ENCODE data around the gene PREX1.

DNA sequence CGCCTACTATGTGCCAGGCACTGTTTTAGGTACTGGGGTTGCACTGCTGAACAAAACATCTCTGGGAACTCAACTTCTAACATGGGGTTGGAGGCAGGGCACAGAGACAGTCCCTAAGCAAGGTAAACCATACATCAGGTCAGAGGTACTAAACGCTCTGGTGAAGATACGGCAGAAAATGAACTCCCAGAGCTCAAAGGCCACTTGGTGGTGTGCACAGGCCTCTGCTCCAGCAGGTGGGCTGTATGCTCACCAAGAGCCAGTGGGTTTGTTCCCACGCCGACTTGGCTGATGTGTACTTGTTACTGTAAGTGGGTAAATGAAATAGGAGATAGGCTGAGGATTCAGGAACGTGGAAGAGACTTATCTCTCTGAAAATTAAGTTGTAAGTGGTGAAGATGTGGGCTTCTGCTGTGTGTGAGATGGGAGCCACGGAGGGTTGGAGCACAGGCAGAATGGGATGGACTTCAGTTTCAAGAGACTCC, 133.4 kb downstream of the PREX1 start:
- TF ChIP-seq, protein P1, sequence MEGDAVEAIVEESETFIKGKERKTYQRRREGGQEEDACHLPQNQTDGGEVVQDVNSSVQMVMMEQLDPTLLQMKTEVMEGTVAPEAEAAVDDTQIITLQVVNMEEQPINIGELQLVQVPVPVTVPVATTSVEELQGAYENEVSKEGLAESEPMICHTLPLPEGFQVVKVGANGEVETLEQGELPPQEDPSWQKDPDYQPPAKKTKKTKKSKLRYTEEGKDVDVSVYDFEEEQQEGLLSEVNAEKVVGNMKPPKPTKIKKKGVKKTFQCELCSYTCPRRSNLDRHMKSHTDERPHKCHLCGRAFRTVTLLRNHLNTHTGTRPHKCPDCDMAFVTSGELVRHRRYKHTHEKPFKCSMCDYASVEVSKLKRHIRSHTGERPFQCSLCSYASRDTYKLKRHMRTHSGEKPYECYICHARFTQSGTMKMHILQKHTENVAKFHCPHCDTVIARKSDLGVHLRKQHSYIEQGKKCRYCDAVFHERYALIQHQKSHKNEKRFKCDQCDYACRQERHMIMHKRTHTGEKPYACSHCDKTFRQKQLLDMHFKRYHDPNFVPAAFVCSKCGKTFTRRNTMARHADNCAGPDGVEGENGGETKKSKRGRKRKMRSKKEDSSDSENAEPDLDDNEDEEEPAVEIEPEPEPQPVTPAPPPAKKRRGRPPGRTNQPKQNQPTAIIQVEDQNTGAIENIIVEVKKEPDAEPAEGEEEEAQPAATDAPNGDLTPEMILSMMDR (IDR thresholded peaks at IDR 0.05) = no peak
- TF ChIP-seq POLR2A (IDR thresholded peaks at IDR 0.05) = no peak
- no peak for TF ChIP-seq POLR2AphosphoS5 (IDR thresholded peaks at IDR 0.05)

Data from prostate gland (tissue), 2 donors.